ENCODE measurements around the gene CFAP58.

DNA sequence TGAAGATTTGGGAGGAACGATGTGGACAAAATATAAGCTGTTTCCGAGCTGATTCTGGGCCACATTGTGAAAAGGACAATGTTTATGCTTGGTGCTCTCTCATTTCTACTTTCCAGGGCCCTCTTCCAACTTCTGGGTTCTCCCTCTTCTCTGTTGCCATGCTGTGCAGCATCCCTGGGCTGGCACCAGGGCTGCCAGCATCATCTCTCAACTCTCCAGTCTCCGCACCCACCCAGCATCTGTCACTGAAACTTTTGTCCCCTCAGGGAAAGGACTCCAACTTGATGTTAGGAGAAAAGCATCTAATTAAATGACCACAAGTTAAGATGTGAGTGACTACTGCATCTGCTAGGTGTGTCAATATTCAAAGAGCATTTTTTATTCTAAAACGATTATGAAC lies 26.7 kb downstream of the CFAP58 start:
- no peak for TF ChIP-seq POLR2A (IDR thresholded peaks at IDR 0.05)
- TF ChIP-seq, protein P1, sequence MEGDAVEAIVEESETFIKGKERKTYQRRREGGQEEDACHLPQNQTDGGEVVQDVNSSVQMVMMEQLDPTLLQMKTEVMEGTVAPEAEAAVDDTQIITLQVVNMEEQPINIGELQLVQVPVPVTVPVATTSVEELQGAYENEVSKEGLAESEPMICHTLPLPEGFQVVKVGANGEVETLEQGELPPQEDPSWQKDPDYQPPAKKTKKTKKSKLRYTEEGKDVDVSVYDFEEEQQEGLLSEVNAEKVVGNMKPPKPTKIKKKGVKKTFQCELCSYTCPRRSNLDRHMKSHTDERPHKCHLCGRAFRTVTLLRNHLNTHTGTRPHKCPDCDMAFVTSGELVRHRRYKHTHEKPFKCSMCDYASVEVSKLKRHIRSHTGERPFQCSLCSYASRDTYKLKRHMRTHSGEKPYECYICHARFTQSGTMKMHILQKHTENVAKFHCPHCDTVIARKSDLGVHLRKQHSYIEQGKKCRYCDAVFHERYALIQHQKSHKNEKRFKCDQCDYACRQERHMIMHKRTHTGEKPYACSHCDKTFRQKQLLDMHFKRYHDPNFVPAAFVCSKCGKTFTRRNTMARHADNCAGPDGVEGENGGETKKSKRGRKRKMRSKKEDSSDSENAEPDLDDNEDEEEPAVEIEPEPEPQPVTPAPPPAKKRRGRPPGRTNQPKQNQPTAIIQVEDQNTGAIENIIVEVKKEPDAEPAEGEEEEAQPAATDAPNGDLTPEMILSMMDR (IDR thresholded peaks at IDR 0.05) = no peak
